C4-2B (cell line): ENCODE measurements around the gene C1QTNF9.
"Not testable (repeated sequence)": the region's sequence is repeated elsewhere in the genome, so short reads cannot be mapped to it uniquely, and the experiment has no call there.

Source experiments
- ZFX ChIP-seq: fragments of 450-650 bp; IDR thresholded peaks from 2 replicates; pipeline ENCODE4 v1.6.1; 2017
- TF ChIP-seq, protein P1 (sequence below): fragments of 450-650 bp; conservative IDR thresholded peaks from 2 replicates; pipeline ENCODE4 v1.5.1; 2017; ENCODE audit warnings: mild to moderate bottlenecking

DNA sequence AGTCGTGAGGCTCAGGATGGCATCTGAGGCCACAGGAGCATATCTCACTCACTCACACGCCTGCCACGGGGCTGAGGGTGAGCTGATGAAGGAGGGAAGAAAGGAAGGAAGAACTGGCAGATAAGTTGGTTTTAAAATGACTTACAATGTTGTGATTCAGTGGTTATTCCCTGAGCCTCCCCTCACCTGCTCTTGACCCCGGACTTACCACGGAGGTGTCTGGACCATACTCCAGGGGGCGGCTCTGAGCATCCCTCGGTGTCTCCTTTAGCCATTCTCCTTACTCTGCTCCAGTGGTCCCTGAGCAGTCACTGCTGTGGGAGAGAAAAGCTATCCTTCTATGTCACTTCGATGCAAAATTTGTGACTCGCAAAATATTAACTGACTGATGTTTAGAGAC, 61.9 kb downstream of the C1QTNF9 start:
- TF ChIP-seq, protein P1, sequence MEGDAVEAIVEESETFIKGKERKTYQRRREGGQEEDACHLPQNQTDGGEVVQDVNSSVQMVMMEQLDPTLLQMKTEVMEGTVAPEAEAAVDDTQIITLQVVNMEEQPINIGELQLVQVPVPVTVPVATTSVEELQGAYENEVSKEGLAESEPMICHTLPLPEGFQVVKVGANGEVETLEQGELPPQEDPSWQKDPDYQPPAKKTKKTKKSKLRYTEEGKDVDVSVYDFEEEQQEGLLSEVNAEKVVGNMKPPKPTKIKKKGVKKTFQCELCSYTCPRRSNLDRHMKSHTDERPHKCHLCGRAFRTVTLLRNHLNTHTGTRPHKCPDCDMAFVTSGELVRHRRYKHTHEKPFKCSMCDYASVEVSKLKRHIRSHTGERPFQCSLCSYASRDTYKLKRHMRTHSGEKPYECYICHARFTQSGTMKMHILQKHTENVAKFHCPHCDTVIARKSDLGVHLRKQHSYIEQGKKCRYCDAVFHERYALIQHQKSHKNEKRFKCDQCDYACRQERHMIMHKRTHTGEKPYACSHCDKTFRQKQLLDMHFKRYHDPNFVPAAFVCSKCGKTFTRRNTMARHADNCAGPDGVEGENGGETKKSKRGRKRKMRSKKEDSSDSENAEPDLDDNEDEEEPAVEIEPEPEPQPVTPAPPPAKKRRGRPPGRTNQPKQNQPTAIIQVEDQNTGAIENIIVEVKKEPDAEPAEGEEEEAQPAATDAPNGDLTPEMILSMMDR, result not testable (repeated sequence)
- TF ChIP-seq ZFX, result not testable (repeated sequence)
